Pancreas (tissue), 10 donors: Measurements from ENCODE around the gene CLIC1. TPM values are rescaled to one million over a fixed set of nuclear protein-coding genes. Genes with fewer than 3 reads are reported as not detected.
A peak's percentile ranks its signal among the peaks of the same experiment; 100 is the strongest.

Experiments used
- ATAC-seq, 4 donors: fragments of 200-7000 bp; cut with Tn5 transposase; one replicate each; pipeline versions ENCODE4 v1.8.0 to v1.9.1; 2020; ENCODE audit warnings: mild to moderate bottlenecking in 4 of 4, moderate library complexity in 4 of 4
- DNase-seq, 6 donors: peaks; one replicate each; pipeline ENCODE4 v3.0.0-alpha.2; 2020
- FAIRE-seq: peaks from 2 replicates; lab custom pipeline; 2012; peaks lifted over from hg19 to GRCh38; lab: Jason Lieb, UNC
- H3K27ac ChIP-seq, 4 donors: fragments of 200-600 bp; sonication (generic); 1 replicate in 3 of 4; 2 replicates in 1 of 4; pipeline versions ENCODE4 v1.5.0 to v1.8.0; 2020
- H3K27me3 ChIP-seq, 4 donors: fragments of 200-600 bp; one replicate each; pipeline ENCODE4 v1.8.0; 2021
- H3K36me3 ChIP-seq, 3 donors: fragments of 200-600 bp; sonication (generic) in 1 of 3; one replicate each; pipeline versions ENCODE4 v1.5.0 to v1.8.0; 2020 to 2021
- H3K4me1 ChIP-seq, 3 donors: fragments of 200-600 bp; one replicate each; pipeline ENCODE4 v1.8.0; 2021
- H3K4me3 ChIP-seq, 4 donors: fragments of 200-600 bp; sonication (generic) in 2 of 4; one replicate each; pipeline versions ENCODE4 v1.5.0 to v1.8.0; 2020 to 2021
- H3K9me3 ChIP-seq, 4 donors: fragments of 200-600 bp; one replicate each; pipeline ENCODE4 v1.8.0; 2021
- CTCF ChIP-seq, 4 donors: fragments of 200-600 bp; sonication (generic) in 3 of 4; IDR thresholded peaks; one replicate each; pipeline versions ENCODE4 v1.5.0 to v1.8.0; 2021; ENCODE audit warnings: antibody characterized with exemption in 4 of 4
- WGBS, 2 donors: extraction: QIAGEN DNeasy Blood & Tissue Kit; methylation state at CpG; one replicate each; pipeline ENCODE4 v1.1.7; 2013; 5-methylcytosine and 5-hydroxymethylcytosine counted together
- intact Hi-C, 3 donors: fragments of 100-400 bp; cut with DNase I; formaldehyde crosslinking; loops; one replicate each; pipeline versions ENCODE4 v1.11.1 to v1.14.2; 2022
- polyA plus RNA-seq, 2 donors: library from polyadenylated mRNA; stranded (reverse); fragments of 200-250 nt; gene quantifications; one replicate each; pipeline ENCODE4 v1.2.3, GENCODE V29; 2013
- total RNA-seq, 6 donors: library from RNA; stranded (reverse); fragmentation: NEBNext Ultra II Directional in 4 of 6; extraction: Animal tissue kit (Norgen Biotek cat#: 25700) in 4 of 6; gene quantifications; one replicate each; pipeline versions ENCODE4 v1.2.1 to v1.2.4, GENCODE V29; 2021 to 2023
- donor health status: healthy with polysubstance abuse.
- donor health status: DM: no; HTN: no; CAD: no; lungs with moderate emphysema.
- donor health status: DM: no; HTN: no; CAD: no.
- donor health status: control.
- donor health status: control.
- donor health status: Bipolar disorder and iron deficiency.
- donor health status: DM: yes; HTN: yes; CAD: no.
- donor health status: DM: no; HTN: no; CAD: no.
- donor health status: DM: no; HTN: no; CAD: no.
- donor health status: DM: yes; HTN: yes; CAD: no.

The CLIC1 gene
- total and polyA plus RNA-seq, 8 donors, result 61.0 to 154 (median 87.6) TPM

- no peaks in the 10 kb centered on the region for H3K27me3 ChIP-seq
- peaks cover 0 to 20% (median 17%) of the 10 kb centered on the region in 3 donors for H3K36me3 ChIP-seq
- no peaks in the 10 kb centered on the region for H3K4me1 ChIP-seq
- DNase-seq, result no peak
- ATAC-seq, result peak in 1 of 4 donors; percentile 41
- H3K27ac ChIP-seq, result no peak overlapping the region
- H3K4me3 ChIP-seq, result no peak overlapping the region
- no peak for FAIRE-seq
- 71 to 75% methylated on average over 10 of the region's 10 CpGs for WGBS, 2 donors
- no peaks in the 10 kb centered on the region for H3K9me3 ChIP-seq
- TF ChIP-seq CTCF (IDR thresholded peaks at IDR 0.05), result no peak
- intact Hi-C loops, result no loop called here
Observed at GRCh38 chr6:31690231-31691077, 45.9 kb downstream of the CLIC1 start.

GRCh38 chr6:31689249-31690110, 46.9 kb downstream of the CLIC1 start:
- intact Hi-C loops, result no loop called here
- no peak for FAIRE-seq

GRCh38 chr6:31687860-31688693, 48.3 kb downstream of the CLIC1 start:
- no peak for TF ChIP-seq CTCF (IDR thresholded peaks at IDR 0.05)
- 84 to 85% methylated on average over 14 of the region's 14 CpGs for WGBS, 2 donors
- Histone ChIP-seq H3K27me3 (no peaks in the 10 kb centered on the region), H3K4me1 (no peaks in the 10 kb centered on the region), H3K36me3 (peaks cover 0 to 17% (median 12%) of the 10 kb centered on the region in 3 donors), H3K9me3 (no peaks in the 10 kb centered on the region), H3K4me3 (no peak overlapping the region), H3K27ac (no peak overlapping the region)
- no peak for FAIRE-seq
- DNase-seq, result no peak
- intact Hi-C loops, result no loop called here
- no peak for ATAC-seq

More at GRCh38 chr6:31689249-31690110, 46.9 kb downstream of the CLIC1 start:
- WGBS, 2 donors, result 78 to 81% methylated on average over 11 of the region's 11 CpGs
- TF ChIP-seq CTCF (IDR thresholded peaks at IDR 0.05), result peak in 1 of 4 donors; percentile 9
- Histone ChIP-seq H3K27me3 (no peaks in the 10 kb centered on the region), H3K27ac (no peak overlapping the region), H3K9me3 (no peaks in the 10 kb centered on the region), H3K4me3 (no peak overlapping the region), H3K36me3 (peaks cover 0 to 20% (median 17%) of the 10 kb centered on the region in 3 donors), H3K4me1 (no peaks in the 10 kb centered on the region)
- peak in 1 of 4 donors; percentile 16 for ATAC-seq
- no peak for DNase-seq

- intact Hi-C loops, result no loop called here
- TF ChIP-seq CTCF (IDR thresholded peaks at IDR 0.05), result no peak
Observed at GRCh38 chr6:31687321-31687720, 49.0 kb downstream of the CLIC1 start.

More at GRCh38 chr6:31687321-31687720, 49.0 kb downstream of the CLIC1 start:
- Histone ChIP-seq H3K36me3 (peaks cover 0 to 14% (median 12%) of the 10 kb centered on the region in 3 donors), H3K27ac (no peak overlapping the region), H3K27me3 (no peaks in the 10 kb centered on the region), H3K9me3 (no peaks in the 10 kb centered on the region), H3K4me3 (no peak overlapping the region), H3K4me1 (no peaks in the 10 kb centered on the region)
- no peak for FAIRE-seq
- no peak for DNase-seq
- 88 to 90% methylated on average over 8 of the region's 8 CpGs for WGBS, 2 donors
- ATAC-seq, result no peak
